ENCODE data around the gene LOXHD1. TPM values are rescaled to one million over a fixed set of nuclear protein-coding genes. Genes with fewer than 3 reads are reported as not detected.

Gene LOXHD1
- total RNA-seq, 1 experiment from 2014 or later, result not detected

GRCh38 chr18:46506974-46507586, 149.9 kb downstream of the LOXHD1 start:
- Histone ChIP-seq H3K9me2 (ENCODE audit: insufficient read depth) (no peaks in the 10 kb centered on the region), H3K4me1 (replicated peaks; ENCODE audit: insufficient read depth) (no peaks in the 10 kb centered on the region), H3F3A (ENCODE audit: insufficient read depth, low read depth) (no peaks in the 10 kb centered on the region), H3K4me2 (no peak overlapping the region), H3K27ac (no peak overlapping the region), H3K27me3 (ENCODE audit: insufficient read depth, low read depth) (peaks cover 92% of the 10 kb centered on the region), H3K36me3 (ENCODE audit: low read depth) (no peaks in the 10 kb centered on the region), H3K4me3 (no peak overlapping the region), H3K9me3 (ENCODE audit: insufficient read depth, low read depth) (no peaks in the 10 kb centered on the region), H4K20me1 (ENCODE audit: insufficient read depth) (no peaks in the 10 kb centered on the region; the same call in 1 of the 2 replicates), H3K79me2 (ENCODE audit: low read depth) (no peaks in the 10 kb centered on the region), H2AFZ (no peak overlapping the region)
- POLR2A ChIA-PET (ENCODE audit: unreplicated experiment), result no interaction called here
- no peak for DNase-seq
- BruUV-seq (replicated peaks), result no TSS peak
- TF ChIP-seq EZH2 (IDR thresholded peaks at IDR 0.05; ENCODE audit: low read depth), result no peak
- TF ChIP-seq CTCF (conservative IDR thresholded peaks at IDR 0.05), result no peak
- intact Hi-C loops (cut with micrococcal nuclease; ENCODE audit: unreplicated experiment), result no loop called here
- CTCF ChIA-PET, result no interaction called here

GRCh38 chr18:46502444-46502843, 154.6 kb downstream of the LOXHD1 start:
- Histone ChIP-seq H3F3A (ENCODE audit: insufficient read depth, low read depth) (no peaks in the 10 kb centered on the region), H2AFZ (no peak overlapping the region), H3K9me3 (ENCODE audit: insufficient read depth, low read depth) (no peaks in the 10 kb centered on the region), H3K27me3 (ENCODE audit: insufficient read depth, low read depth) (peaks cover 72% of the 10 kb centered on the region), H4K20me1 (ENCODE audit: insufficient read depth) (no peaks in the 10 kb centered on the region; the same call in 1 of the 2 replicates), H3K4me3 (no peak overlapping the region), H3K27ac (no peak overlapping the region), H3K4me2 (no peak overlapping the region), H3K4me1 (replicated peaks; ENCODE audit: insufficient read depth) (no peaks in the 10 kb centered on the region), H3K9me2 (ENCODE audit: insufficient read depth) (no peaks in the 10 kb centered on the region), H3K79me2 (ENCODE audit: low read depth) (no peaks in the 10 kb centered on the region), H3K36me3 (ENCODE audit: low read depth) (no peaks in the 10 kb centered on the region)
- DNase-seq, result no peak
- TF ChIP-seq EZH2 (IDR thresholded peaks at IDR 0.05; ENCODE audit: low read depth) (no peak), CTCF (conservative IDR thresholded peaks at IDR 0.05) (no peak)
- ChIA-PET CTCF (interaction anchor here (0.7 kb wide), 1 partner anchor 331 kb away, joined by 5 read pairs; no protein-coding TSS in a partner anchor), POLR2A (ENCODE audit: unreplicated experiment) (no interaction called here)
- no TSS peak for BruUV-seq (replicated peaks)
- intact Hi-C loops (cut with micrococcal nuclease; ENCODE audit: unreplicated experiment), result no loop called here

GRCh38 chr18:46497129-46497528, 159.9 kb downstream of the LOXHD1 start:
- intact Hi-C loops (cut with micrococcal nuclease; ENCODE audit: unreplicated experiment), result no loop called here
- Histone ChIP-seq H3K4me1 (replicated peaks; ENCODE audit: insufficient read depth) (no peaks in the 10 kb centered on the region), H3K4me3 (no peak overlapping the region), H3K79me2 (ENCODE audit: low read depth) (no peaks in the 10 kb centered on the region), H3K27ac (no peak overlapping the region), H4K20me1 (ENCODE audit: insufficient read depth) (no peaks in the 10 kb centered on the region), H3K27me3 (ENCODE audit: insufficient read depth, low read depth) (peaks cover 48% of the 10 kb centered on the region; the same call in 1 of the 2 replicates), H3K4me2 (no peak overlapping the region), H3K36me3 (ENCODE audit: low read depth) (no peaks in the 10 kb centered on the region), H3F3A (ENCODE audit: insufficient read depth, low read depth) (no peaks in the 10 kb centered on the region), H3K9me2 (ENCODE audit: insufficient read depth) (peaks cover 4% of the 10 kb centered on the region; the same call in 1 of the 2 replicates), H3K9me3 (ENCODE audit: insufficient read depth, low read depth) (no peaks in the 10 kb centered on the region), H2AFZ (no peak overlapping the region)
- CTCF ChIA-PET, result no interaction called here
- DNase-seq, result no peak
- TF ChIP-seq CTCF (conservative IDR thresholded peaks at IDR 0.05) (no peak), EZH2 (IDR thresholded peaks at IDR 0.05; ENCODE audit: low read depth) (no peak)
- no TSS peak for BruUV-seq (replicated peaks)
- POLR2A ChIA-PET (ENCODE audit: unreplicated experiment), result no interaction called here
